ENCODE measurements around the gene ERICH3. TPM values are rescaled to one million over a fixed set of nuclear protein-coding genes. Genes with fewer than 3 reads are reported as not detected.
"Not testable (repeated sequence)": the region's sequence is repeated elsewhere in the genome, so short reads cannot be mapped to it uniquely, and the experiment has no call there.

Gene ERICH3
- total RNA-seq, 2 experiments from 2014 or later = not detected

- H3K27ac Mint-ChIP-seq = no peak overlapping the region
- no peaks in the 10 kb centered on the region for H3K9me3 Mint-ChIP-seq
- H3K4me3 Mint-ChIP-seq = no peak overlapping the region
Observed at GRCh38 chr1:74686928-74687327, 13.3 kb upstream of the ERICH3 start.

GRCh38 chr1:74684301-74684700 lies 10.7 kb upstream of the ERICH3 start:
- Mint-ChIP-seq H3K4me1 (peaks cover 2% of the 10 kb centered on the region), H3K9me3 (no peaks in the 10 kb centered on the region), H3K27ac (no peak overlapping the region), H3K27me3 (peaks cover 9% of the 10 kb centered on the region), H3K36me3 (no peaks in the 10 kb centered on the region), H3K4me3 (no peak overlapping the region)
- no peak for DNase-seq

More at GRCh38 chr1:74686928-74687327, 13.3 kb upstream of the ERICH3 start:
- Mint-ChIP-seq H3K27me3 (peaks cover 3% of the 10 kb centered on the region), H3K4me1 (no peaks in the 10 kb centered on the region), H3K36me3 (no peaks in the 10 kb centered on the region)
- DNase-seq = no peak

- no peak for DNase-seq
- no peaks in the 10 kb centered on the region for H3K9me3 Mint-ChIP-seq
- no peak overlapping the region for H3K27ac Mint-ChIP-seq
- H3K36me3 Mint-ChIP-seq = no peaks in the 10 kb centered on the region
- H3K27me3 Mint-ChIP-seq = peaks cover 9% of the 10 kb centered on the region
- no peak overlapping the region for H3K4me3 Mint-ChIP-seq
- peaks cover 2% of the 10 kb centered on the region for H3K4me1 Mint-ChIP-seq
Observed at GRCh38 chr1:74683656-74684055, 10.1 kb upstream of the ERICH3 start.

- H3K4me1 Mint-ChIP-seq = peaks cover 2% of the 10 kb centered on the region
- H3K4me3 Mint-ChIP-seq = no peak overlapping the region
- DNase-seq = no peak
- no peaks in the 10 kb centered on the region for H3K36me3 Mint-ChIP-seq
- H3K27me3 Mint-ChIP-seq = peaks cover 9% of the 10 kb centered on the region
- H3K27ac Mint-ChIP-seq = no peak overlapping the region
- no peaks in the 10 kb centered on the region for H3K9me3 Mint-ChIP-seq
Observed at GRCh38 chr1:74681851-74682250, 8.3 kb upstream of the ERICH3 start.

- no peak overlapping the region for H3K27ac Mint-ChIP-seq
- H3K4me1 Mint-ChIP-seq = peaks cover 2% of the 10 kb centered on the region
- H3K36me3 Mint-ChIP-seq = no peaks in the 10 kb centered on the region
- no peaks in the 10 kb centered on the region for H3K9me3 Mint-ChIP-seq
- H3K27me3 Mint-ChIP-seq = peaks cover 9% of the 10 kb centered on the region
- no peak overlapping the region for H3K4me3 Mint-ChIP-seq
- no peak for DNase-seq
Observed at GRCh38 chr1:74681449-74681848, 7.9 kb upstream of the ERICH3 start.

- Mint-ChIP-seq H3K27me3 (peaks cover 5% of the 10 kb centered on the region), H3K36me3 (no peaks in the 10 kb centered on the region)
- DNase-seq = no peak
Observed at GRCh38 chr1:74681001-74681400, 7.4 kb upstream of the ERICH3 start.

GRCh38 chr1:74679811-74680210 lies 6.2 kb upstream of the ERICH3 start:
- H3K4me1 Mint-ChIP-seq = peaks cover 2% of the 10 kb centered on the region
- H3K27ac Mint-ChIP-seq = no peak overlapping the region
- H3K27me3 Mint-ChIP-seq = peaks cover 7% of the 10 kb centered on the region
- no peak overlapping the region for H3K4me3 Mint-ChIP-seq
- no peak for DNase-seq
- H3K9me3 Mint-ChIP-seq = no peaks in the 10 kb centered on the region
- H3K36me3 Mint-ChIP-seq = no peaks in the 10 kb centered on the region

More at GRCh38 chr1:74681001-74681400, 7.4 kb upstream of the ERICH3 start:
- Mint-ChIP-seq H3K4me3 (no peak overlapping the region), H3K27ac (no peak overlapping the region), H3K9me3 (no peaks in the 10 kb centered on the region), H3K4me1 (peaks cover 2% of the 10 kb centered on the region)

- Mint-ChIP-seq H3K27me3 (peaks cover 22% of the 10 kb centered on the region), H3K9me3 (no peaks in the 10 kb centered on the region), H3K36me3 (no peaks in the 10 kb centered on the region), H3K27ac (no peak overlapping the region), H3K4me3 (no peak overlapping the region), H3K4me1 (peaks cover 5% of the 10 kb centered on the region)
- no peak for DNase-seq
Observed at GRCh38 chr1:74677926-74678325, 4.3 kb upstream of the ERICH3 start.

- H3K27me3 Mint-ChIP-seq = peaks cover 34% of the 10 kb centered on the region
- DNase-seq = no peak
- H3K4me1 Mint-ChIP-seq = peaks cover 3% of the 10 kb centered on the region
- no peak overlapping the region for H3K27ac Mint-ChIP-seq
- H3K9me3 Mint-ChIP-seq = peaks cover 6% of the 10 kb centered on the region
- H3K4me3 Mint-ChIP-seq = no peak overlapping the region
- no peaks in the 10 kb centered on the region for H3K36me3 Mint-ChIP-seq
Observed at GRCh38 chr1:74674278-74675048, 871 bp upstream of the ERICH3 start.

GRCh38 chr1:74670866-74671265 lies 2.7 kb downstream of the ERICH3 start:
- H3K36me3 Mint-ChIP-seq = not testable (repeated sequence)

GRCh38 chr1:74654708-74655107 lies 18.9 kb downstream of the ERICH3 start:
- H3K4me3 Mint-ChIP-seq = no peak overlapping the region
- peaks cover 3% of the 10 kb centered on the region for H3K9me3 Mint-ChIP-seq
- no peak for DNase-seq
- H3K27ac Mint-ChIP-seq = no peak overlapping the region
- H3K36me3 Mint-ChIP-seq = no peaks in the 10 kb centered on the region
- peaks cover 13% of the 10 kb centered on the region for H3K27me3 Mint-ChIP-seq
- no peaks in the 10 kb centered on the region for H3K4me1 Mint-ChIP-seq

More at GRCh38 chr1:74670866-74671265, 2.7 kb downstream of the ERICH3 start:
- H3K27ac Mint-ChIP-seq, H3K9me3 Mint-ChIP-seq, H3K4me3 Mint-ChIP-seq, H3K4me1 Mint-ChIP-seq, DNase-seq: not testable (repeated sequence)
- peaks cover 37% of the 10 kb centered on the region for H3K27me3 Mint-ChIP-seq

GRCh38 chr1:74652711-74653139 lies 20.9 kb downstream of the ERICH3 start:
- Mint-ChIP-seq H3K9me3 (no peaks in the 10 kb centered on the region), H3K4me1 (no peaks in the 10 kb centered on the region), H3K27ac (no peak overlapping the region), H3K27me3 (peaks cover 4% of the 10 kb centered on the region), H3K4me3 (no peak overlapping the region), H3K36me3 (no peaks in the 10 kb centered on the region)
- DNase-seq = no peak

GRCh38 chr1:74650561-74650960 lies 23.0 kb downstream of the ERICH3 start:
- H3K9me3 Mint-ChIP-seq = no peaks in the 10 kb centered on the region
- H3K27me3 Mint-ChIP-seq = no peaks in the 10 kb centered on the region
- no peak overlapping the region for H3K27ac Mint-ChIP-seq
- DNase-seq = no peak
- H3K4me3 Mint-ChIP-seq = no peak overlapping the region
- no peaks in the 10 kb centered on the region for H3K4me1 Mint-ChIP-seq
- H3K36me3 Mint-ChIP-seq = no peaks in the 10 kb centered on the region

GRCh38 chr1:74641876-74642275 lies 31.7 kb downstream of the ERICH3 start:
- Mint-ChIP-seq H3K4me3 (no peak overlapping the region), H3K9me3 (peaks cover 1% of the 10 kb centered on the region), H3K4me1 (no peaks in the 10 kb centered on the region), H3K27ac (no peak overlapping the region), H3K27me3 (no peaks in the 10 kb centered on the region), H3K36me3 (no peaks in the 10 kb centered on the region)
- no peak for DNase-seq

- H3K9me3 Mint-ChIP-seq = peaks cover 1% of the 10 kb centered on the region
Observed at GRCh38 chr1:74641161-74641560, 32.4 kb downstream of the ERICH3 start.

GRCh38 chr1:74637296-74637695 lies 36.3 kb downstream of the ERICH3 start:
- no peak overlapping the region for H3K27ac Mint-ChIP-seq
- no peaks in the 10 kb centered on the region for H3K36me3 Mint-ChIP-seq
- DNase-seq = no peak
- no peaks in the 10 kb centered on the region for H3K4me1 Mint-ChIP-seq
- H3K27me3 Mint-ChIP-seq = no peaks in the 10 kb centered on the region
- H3K9me3 Mint-ChIP-seq = peaks cover 1% of the 10 kb centered on the region
- H3K4me3 Mint-ChIP-seq = no peak overlapping the region

More at GRCh38 chr1:74641161-74641560, 32.4 kb downstream of the ERICH3 start:
- no peak overlapping the region for H3K27ac Mint-ChIP-seq
- no peak overlapping the region for H3K4me3 Mint-ChIP-seq
- H3K36me3 Mint-ChIP-seq = no peaks in the 10 kb centered on the region
- DNase-seq = no peak
- H3K4me1 Mint-ChIP-seq = no peaks in the 10 kb centered on the region
- H3K27me3 Mint-ChIP-seq = no peaks in the 10 kb centered on the region

Data from activated naive CD8-positive, alpha-beta T cell treated with anti-CD3 and anti-CD28 coated beads for 36 hours (primary cell).